ENCODE results near the gene TAS2R19. TPM values are rescaled to one million over a fixed set of nuclear protein-coding genes. Genes with fewer than 3 reads are reported as not detected.
"Not testable (repeated sequence)": the region's sequence is repeated elsewhere in the genome, so short reads cannot be mapped to it uniquely, and the experiment has no call there.

Gene TAS2R19
- total and polyA plus RNA-seq, 4 donors = 2.1 to 11.8 TPM; not detected in 2

DNA sequence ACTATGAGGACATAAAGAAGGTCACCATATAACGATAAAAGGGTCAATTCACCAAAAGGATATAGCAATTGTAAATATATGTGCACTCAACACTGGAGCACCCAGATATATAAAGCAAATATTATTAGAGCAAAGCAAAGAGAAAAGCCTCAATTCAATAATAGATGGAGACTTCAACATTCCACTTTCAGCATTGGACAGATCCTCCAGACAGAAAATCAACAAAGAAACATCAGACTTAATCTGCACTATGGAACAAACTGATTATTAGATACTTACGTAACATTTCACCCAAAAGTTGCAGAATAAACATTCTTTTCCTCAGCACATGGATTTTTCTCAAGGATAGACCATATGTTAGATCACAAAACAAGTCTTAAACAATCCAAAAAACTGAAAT is 18.9 kb upstream of the TAS2R19 start:
- H3K27ac ChIP-seq (ENCODE audit: low read depth in 1 of 2, low read length in 2 of 2); H3K9me3 ChIP-seq (ENCODE audit: control insufficient read depth in 4 of 4, low read length in 3 of 4); H3K4me1 ChIP-seq (ENCODE audit: control insufficient read depth in 4 of 4, insufficient read depth in 4 of 4, low read length in 3 of 4); H3K9ac ChIP-seq (ENCODE audit: low read depth in 1 of 2, low read length in 2 of 2); H3K36me3 ChIP-seq (ENCODE audit: control insufficient read depth in 4 of 4, insufficient read depth in 3 of 4, low read depth in 1 of 4, low read length in 3 of 4); DNase-seq (ENCODE audit: low spot score); H3K4me3 ChIP-seq (ENCODE audit: low read depth in 1 of 3, low read length in 3 of 3); H3K27me3 ChIP-seq (ENCODE audit: control insufficient read depth in 4 of 4, insufficient read depth in 4 of 4, low read length in 3 of 4): not testable (repeated sequence)
- TF ChIP-seq, protein P1, sequence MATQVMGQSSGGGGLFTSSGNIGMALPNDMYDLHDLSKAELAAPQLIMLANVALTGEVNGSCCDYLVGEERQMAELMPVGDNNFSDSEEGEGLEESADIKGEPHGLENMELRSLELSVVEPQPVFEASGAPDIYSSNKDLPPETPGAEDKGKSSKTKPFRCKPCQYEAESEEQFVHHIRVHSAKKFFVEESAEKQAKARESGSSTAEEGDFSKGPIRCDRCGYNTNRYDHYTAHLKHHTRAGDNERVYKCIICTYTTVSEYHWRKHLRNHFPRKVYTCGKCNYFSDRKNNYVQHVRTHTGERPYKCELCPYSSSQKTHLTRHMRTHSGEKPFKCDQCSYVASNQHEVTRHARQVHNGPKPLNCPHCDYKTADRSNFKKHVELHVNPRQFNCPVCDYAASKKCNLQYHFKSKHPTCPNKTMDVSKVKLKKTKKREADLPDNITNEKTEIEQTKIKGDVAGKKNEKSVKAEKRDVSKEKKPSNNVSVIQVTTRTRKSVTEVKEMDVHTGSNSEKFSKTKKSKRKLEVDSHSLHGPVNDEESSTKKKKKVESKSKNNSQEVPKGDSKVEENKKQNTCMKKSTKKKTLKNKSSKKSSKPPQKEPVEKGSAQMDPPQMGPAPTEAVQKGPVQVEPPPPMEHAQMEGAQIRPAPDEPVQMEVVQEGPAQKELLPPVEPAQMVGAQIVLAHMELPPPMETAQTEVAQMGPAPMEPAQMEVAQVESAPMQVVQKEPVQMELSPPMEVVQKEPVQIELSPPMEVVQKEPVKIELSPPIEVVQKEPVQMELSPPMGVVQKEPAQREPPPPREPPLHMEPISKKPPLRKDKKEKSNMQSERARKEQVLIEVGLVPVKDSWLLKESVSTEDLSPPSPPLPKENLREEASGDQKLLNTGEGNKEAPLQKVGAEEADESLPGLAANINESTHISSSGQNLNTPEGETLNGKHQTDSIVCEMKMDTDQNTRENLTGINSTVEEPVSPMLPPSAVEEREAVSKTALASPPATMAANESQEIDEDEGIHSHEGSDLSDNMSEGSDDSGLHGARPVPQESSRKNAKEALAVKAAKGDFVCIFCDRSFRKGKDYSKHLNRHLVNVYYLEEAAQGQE (IDR thresholded peaks at IDR 0.05) = peak; percentile 24
- 92% methylated on average over 2 of the region's 2 CpGs for WGBS

DNA sequence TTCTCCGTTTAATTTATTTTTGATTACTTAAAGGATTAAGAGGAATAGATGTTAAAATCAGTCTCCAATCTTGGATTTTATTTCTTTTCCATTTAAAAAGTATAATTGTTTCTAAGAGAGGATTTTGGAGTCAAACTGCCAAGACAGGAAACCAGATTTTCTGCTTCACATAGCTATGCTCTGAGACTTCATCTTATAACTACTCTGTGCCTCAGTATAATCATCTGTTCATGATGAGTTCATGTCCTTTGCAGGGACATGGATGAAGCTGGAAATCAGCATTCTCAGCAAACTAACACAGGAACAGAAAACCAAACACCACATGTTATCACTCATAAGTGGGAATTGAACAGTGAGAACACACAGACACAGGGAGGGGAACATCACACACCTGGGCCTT is 17.7 kb upstream of the TAS2R19 start:
- peaks cover 0 to 4% (median 0%) of the 10 kb centered on the region in 4 donors for H3K36me3 ChIP-seq (ENCODE audit: control insufficient read depth in 4 of 4, insufficient read depth in 3 of 4, low read depth in 1 of 4, low read length in 3 of 4)
- H3K27me3 ChIP-seq (ENCODE audit: control insufficient read depth in 4 of 4, insufficient read depth in 4 of 4, low read length in 3 of 4) = no peaks in the 10 kb centered on the region
- H3K9ac ChIP-seq (ENCODE audit: low read depth in 1 of 2, low read length in 2 of 2) = no peak overlapping the region
- 89% methylated on average over 1 of the region's 1 CpG for WGBS
- no peaks in the 10 kb centered on the region for H3K9me3 ChIP-seq (ENCODE audit: control insufficient read depth in 4 of 4, low read length in 3 of 4)
- no peaks in the 10 kb centered on the region for H3K4me1 ChIP-seq (ENCODE audit: control insufficient read depth in 4 of 4, insufficient read depth in 4 of 4, low read length in 3 of 4)
- H3K27ac ChIP-seq (ENCODE audit: low read depth in 1 of 2, low read length in 2 of 2) = no peak overlapping the region
- no peak for DNase-seq (ENCODE audit: low spot score)
- H3K4me3 ChIP-seq (ENCODE audit: low read depth in 1 of 3, low read length in 3 of 3) = no peak overlapping the region
- TF ChIP-seq, protein P2, sequence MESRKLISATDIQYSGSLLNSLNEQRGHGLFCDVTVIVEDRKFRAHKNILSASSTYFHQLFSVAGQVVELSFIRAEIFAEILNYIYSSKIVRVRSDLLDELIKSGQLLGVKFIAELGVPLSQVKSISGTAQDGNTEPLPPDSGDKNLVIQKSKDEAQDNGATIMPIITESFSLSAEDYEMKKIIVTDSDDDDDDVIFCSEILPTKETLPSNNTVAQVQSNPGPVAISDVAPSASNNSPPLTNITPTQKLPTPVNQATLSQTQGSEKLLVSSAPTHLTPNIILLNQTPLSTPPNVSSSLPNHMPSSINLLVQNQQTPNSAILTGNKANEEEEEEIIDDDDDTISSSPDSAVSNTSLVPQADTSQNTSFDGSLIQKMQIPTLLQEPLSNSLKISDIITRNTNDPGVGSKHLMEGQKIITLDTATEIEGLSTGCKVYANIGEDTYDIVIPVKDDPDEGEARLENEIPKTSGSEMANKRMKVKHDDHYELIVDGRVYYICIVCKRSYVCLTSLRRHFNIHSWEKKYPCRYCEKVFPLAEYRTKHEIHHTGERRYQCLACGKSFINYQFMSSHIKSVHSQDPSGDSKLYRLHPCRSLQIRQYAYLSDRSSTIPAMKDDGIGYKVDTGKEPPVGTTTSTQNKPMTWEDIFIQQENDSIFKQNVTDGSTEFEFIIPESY (IDR thresholded peaks at IDR 0.05) = no peak
- TF ChIP-seq HNF4A (conservative IDR thresholded peaks at IDR 0.05) (no peak), RAD21 (IDR thresholded peaks at IDR 0.05) (no peak), SP1 (IDR thresholded peaks at IDR 0.05) (no peak), FOXA1 (IDR thresholded peaks at IDR 0.05) (no peak), GABPA (IDR thresholded peaks at IDR 0.05 in 1 of 2, conservative IDR thresholded peaks at IDR 0.05 in 1 of 2) (no peak), FOXA2 (IDR thresholded peaks at IDR 0.05) (no peak), JUND (IDR thresholded peaks at IDR 0.05) (no peak), YY1 (IDR thresholded peaks at IDR 0.05) (no peak), EGR1 (IDR thresholded peaks at IDR 0.05; ENCODE audit: low read depth in 2 of 2) (no peak), RXRA (IDR thresholded peaks at IDR 0.05) (no peak), NR2F2 (IDR thresholded peaks at IDR 0.05) (no peak), TAF1 (conservative IDR thresholded peaks at IDR 0.05) (no peak)
- TF ChIP-seq, protein P3, sequence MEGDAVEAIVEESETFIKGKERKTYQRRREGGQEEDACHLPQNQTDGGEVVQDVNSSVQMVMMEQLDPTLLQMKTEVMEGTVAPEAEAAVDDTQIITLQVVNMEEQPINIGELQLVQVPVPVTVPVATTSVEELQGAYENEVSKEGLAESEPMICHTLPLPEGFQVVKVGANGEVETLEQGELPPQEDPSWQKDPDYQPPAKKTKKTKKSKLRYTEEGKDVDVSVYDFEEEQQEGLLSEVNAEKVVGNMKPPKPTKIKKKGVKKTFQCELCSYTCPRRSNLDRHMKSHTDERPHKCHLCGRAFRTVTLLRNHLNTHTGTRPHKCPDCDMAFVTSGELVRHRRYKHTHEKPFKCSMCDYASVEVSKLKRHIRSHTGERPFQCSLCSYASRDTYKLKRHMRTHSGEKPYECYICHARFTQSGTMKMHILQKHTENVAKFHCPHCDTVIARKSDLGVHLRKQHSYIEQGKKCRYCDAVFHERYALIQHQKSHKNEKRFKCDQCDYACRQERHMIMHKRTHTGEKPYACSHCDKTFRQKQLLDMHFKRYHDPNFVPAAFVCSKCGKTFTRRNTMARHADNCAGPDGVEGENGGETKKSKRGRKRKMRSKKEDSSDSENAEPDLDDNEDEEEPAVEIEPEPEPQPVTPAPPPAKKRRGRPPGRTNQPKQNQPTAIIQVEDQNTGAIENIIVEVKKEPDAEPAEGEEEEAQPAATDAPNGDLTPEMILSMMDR (IDR thresholded peaks at IDR 0.05; ENCODE audit: low read depth, low read length, missing input control) = no peak
- TF ChIP-seq, protein P4, sequence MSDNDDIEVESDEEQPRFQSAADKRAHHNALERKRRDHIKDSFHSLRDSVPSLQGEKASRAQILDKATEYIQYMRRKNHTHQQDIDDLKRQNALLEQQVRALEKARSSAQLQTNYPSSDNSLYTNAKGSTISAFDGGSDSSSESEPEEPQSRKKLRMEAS (IDR thresholded peaks at IDR 0.05) = no peak

Measured in liver (tissue), 9 donors.